ENCODE results near the gene ZNF426.
A peak's percentile ranks its signal among the peaks of the same experiment; 100 is the strongest.
"Not testable (repeated sequence)": the region's sequence is repeated elsewhere in the genome, so short reads cannot be mapped to it uniquely, and the experiment has no call there.

The ZNF426 gene

GRCh38 chr19:9538183-9539058, at the start of gene ZNF426:
Gene ZNF426 (minus strand): TSS chr19:9538645. CDS start chr19:9536232, 2,413 bp downstream.
- TF ChIP-seq, protein P1, sequence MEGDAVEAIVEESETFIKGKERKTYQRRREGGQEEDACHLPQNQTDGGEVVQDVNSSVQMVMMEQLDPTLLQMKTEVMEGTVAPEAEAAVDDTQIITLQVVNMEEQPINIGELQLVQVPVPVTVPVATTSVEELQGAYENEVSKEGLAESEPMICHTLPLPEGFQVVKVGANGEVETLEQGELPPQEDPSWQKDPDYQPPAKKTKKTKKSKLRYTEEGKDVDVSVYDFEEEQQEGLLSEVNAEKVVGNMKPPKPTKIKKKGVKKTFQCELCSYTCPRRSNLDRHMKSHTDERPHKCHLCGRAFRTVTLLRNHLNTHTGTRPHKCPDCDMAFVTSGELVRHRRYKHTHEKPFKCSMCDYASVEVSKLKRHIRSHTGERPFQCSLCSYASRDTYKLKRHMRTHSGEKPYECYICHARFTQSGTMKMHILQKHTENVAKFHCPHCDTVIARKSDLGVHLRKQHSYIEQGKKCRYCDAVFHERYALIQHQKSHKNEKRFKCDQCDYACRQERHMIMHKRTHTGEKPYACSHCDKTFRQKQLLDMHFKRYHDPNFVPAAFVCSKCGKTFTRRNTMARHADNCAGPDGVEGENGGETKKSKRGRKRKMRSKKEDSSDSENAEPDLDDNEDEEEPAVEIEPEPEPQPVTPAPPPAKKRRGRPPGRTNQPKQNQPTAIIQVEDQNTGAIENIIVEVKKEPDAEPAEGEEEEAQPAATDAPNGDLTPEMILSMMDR (IDR thresholded peaks at IDR 0.05; ENCODE audit: low read depth, low read length, missing control alignments) = no peak
- in situ Hi-C loops (cut with HindIII; ENCODE audit: low sequenced_read_pairs) = no loop called here
- H3K4me3 ChIP-seq (ENCODE audit: low read depth, low read length) = peak within 1 kb of the TSS; percentile 73
- DNase-seq (ENCODE audit: low read depth) = peak; percentile 80

DNA sequence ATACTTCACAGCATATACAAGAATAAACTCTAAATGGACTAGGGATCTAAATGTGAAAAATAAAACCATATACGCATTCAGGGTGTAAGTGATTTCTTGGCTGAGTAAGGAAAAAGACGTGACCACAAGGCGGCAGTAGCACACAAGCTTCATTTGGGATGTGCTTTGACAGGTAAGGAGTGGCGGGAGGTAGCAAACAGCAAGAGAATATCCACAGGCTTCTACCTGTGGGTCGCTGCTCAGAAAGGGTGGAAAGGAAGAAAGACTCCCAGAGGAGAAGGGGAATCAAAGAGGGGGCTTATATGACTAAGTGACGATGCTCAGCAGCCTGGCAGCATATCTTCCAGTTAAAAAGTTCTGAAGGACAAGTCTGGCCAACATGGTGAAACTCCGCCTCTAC, 48.3 kb upstream of the ZNF426 start:
- in situ Hi-C loops (cut with HindIII; ENCODE audit: low sequenced_read_pairs) = no loop called here
- no peak overlapping the region for H3K4me3 ChIP-seq (ENCODE audit: low read depth, low read length)
- TF ChIP-seq, protein P1 (IDR thresholded peaks at IDR 0.05; ENCODE audit: low read depth, low read length, missing control alignments) = peak; percentile 64
- DNase-seq (ENCODE audit: low read depth) = peak; percentile 29

- peak; percentile 47 for DNase-seq (ENCODE audit: low read depth)
These were observed 45.8 kb upstream of the ZNF426 start, which contains the start of gene ZNF121 for GRCh38 chr19:9584073-9584833. Gene ZNF121 (minus strand): TSS chr19:9584504. CDS start chr19:9568097, 16,407 bp downstream.

DNA sequence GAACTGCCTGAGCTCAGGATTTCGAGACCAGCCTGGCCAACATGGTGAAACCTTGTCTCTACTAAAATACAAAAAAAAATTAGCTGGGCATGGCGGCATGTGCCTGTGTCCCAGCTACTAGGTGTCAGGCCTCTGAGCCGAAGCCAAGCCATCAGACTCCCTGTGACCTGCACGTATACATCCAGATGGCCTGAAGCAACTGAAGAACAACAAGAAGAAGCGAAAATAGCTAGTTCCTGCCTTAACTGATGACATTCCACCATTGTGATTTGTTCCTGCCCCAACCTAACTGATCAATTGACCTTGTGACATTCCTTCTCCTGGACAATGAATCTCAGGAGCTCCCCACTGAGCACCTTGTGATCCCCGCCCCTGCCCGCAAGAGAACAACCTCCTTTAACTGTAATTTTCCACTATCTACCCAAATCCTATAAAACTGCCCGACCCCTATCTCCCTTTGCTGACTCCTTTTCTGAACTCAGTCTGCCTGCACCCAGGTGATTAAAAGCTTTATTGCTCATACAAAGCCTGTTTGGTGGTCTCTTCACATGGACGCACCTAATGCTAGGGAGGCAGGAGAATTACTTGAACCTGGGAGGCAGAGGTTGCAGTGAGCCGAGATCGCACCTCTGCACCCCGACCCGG, 43.8 kb upstream of the ZNF426 start:
- in situ Hi-C loops (cut with HindIII; ENCODE audit: low sequenced_read_pairs); H3K4me3 ChIP-seq (ENCODE audit: low read depth, low read length): not testable (repeated sequence)

More at GRCh38 chr19:9584073-9584833, 45.8 kb upstream of the ZNF426 start, which contains the start of gene ZNF121:
- TF ChIP-seq, protein P1 (IDR thresholded peaks at IDR 0.05; ENCODE audit: low read depth, low read length, missing control alignments) = no peak
- in situ Hi-C loops (cut with HindIII; ENCODE audit: low sequenced_read_pairs) = no loop called here
- H3K4me3 ChIP-seq (ENCODE audit: low read depth, low read length) = peak within 1 kb of the TSS; percentile 71

GRCh38 chr19:9580728-9581127, 42.3 kb upstream of the ZNF426 start:
- TF ChIP-seq, protein P1 (IDR thresholded peaks at IDR 0.05; ENCODE audit: low read depth, low read length, missing control alignments) = no peak
- DNase-seq (ENCODE audit: low read depth) = no peak
- in situ Hi-C loops (cut with HindIII; ENCODE audit: low sequenced_read_pairs) = no loop called here
- no peak overlapping the region for H3K4me3 ChIP-seq (ENCODE audit: low read depth, low read length)

More for the DNA sequence above, 43.8 kb upstream of the ZNF426 start:
- DNase-seq (ENCODE audit: low read depth) = not testable (repeated sequence)

- H3K4me3 ChIP-seq (ENCODE audit: low read depth, low read length) = no peak overlapping the region
- TF ChIP-seq, protein P1 (IDR thresholded peaks at IDR 0.05; ENCODE audit: low read depth, low read length, missing control alignments) = no peak
- DNase-seq (ENCODE audit: low read depth) = no peak
- in situ Hi-C loops (cut with HindIII; ENCODE audit: low sequenced_read_pairs) = no loop called here
These were observed 31.8 kb upstream of the ZNF426 start for GRCh38 chr19:9570255-9570654.
